WI38 (cell line): ENCODE data around the gene DCXR.
"Not testable (repeated sequence)": the region's sequence is repeated elsewhere in the genome, so short reads cannot be mapped to it uniquely, and the experiment has no call there.

ENCODE experiments used
- H3K4me3 ChIP-seq: 2 replicates; pipeline ENCODE4 v1.5.1; 2011; ENCODE audit warnings: low read depth, mild to moderate bottlenecking, control low read depth, low read length
- CTCF ChIP-seq: IDR thresholded peaks from 2 replicates; pipeline ENCODE4 v1.5.1; 2012; ENCODE audit warnings: low read depth, mild to moderate bottlenecking, control low read depth, low read length

The DCXR gene

GRCh38 chr17:82041144-82041814, 3.8 kb upstream of the DCXR start:
- TF ChIP-seq CTCF = no peak
- no peak overlapping the region for H3K4me3 ChIP-seq

- no peak for TF ChIP-seq CTCF
- no peak overlapping the region for H3K4me3 ChIP-seq
These were observed 2.3 kb upstream of the DCXR start for GRCh38 chr17:82039695-82040299.

GRCh38 chr17:82038796-82039409, 1.4 kb upstream of the DCXR start:
- H3K4me3 ChIP-seq = not testable (repeated sequence)

- H3K4me3 ChIP-seq = peak overlapping the region; percentile 70
These were observed 345 bp upstream of the DCXR start for GRCh38 chr17:82037889-82038195.

GRCh38 chr17:82036634-82037091, 834 bp downstream of the DCXR start:
- peak overlapping the region; percentile 70 for H3K4me3 ChIP-seq
- TF ChIP-seq CTCF = no peak

More at GRCh38 chr17:82037889-82038195, 345 bp upstream of the DCXR start:
- TF ChIP-seq CTCF = no peak

GRCh38 chr17:82035956-82036633, 1.4 kb downstream of the DCXR start:
- H3K4me3 ChIP-seq = peak overlapping the region; percentile 70; the same call in 1 of the 2 replicates
- TF ChIP-seq CTCF = no peak

- H3K4me3 ChIP-seq = no peak overlapping the region
- no peak for TF ChIP-seq CTCF
These were observed 2.0 kb downstream of the DCXR start for GRCh38 chr17:82035488-82035887.
